PFSK-1 (cell line): ENCODE data around the gene MAST1. TPM values are rescaled to one million over a fixed set of nuclear protein-coding genes. Genes with fewer than 3 reads are reported as not detected.

Experiments used
- FOXP2 ChIP-seq: optimal IDR thresholded peaks from 2 replicates; pipeline ENCODE3; 2011; ENCODE audit warnings: borderline replicate concordance, control low read depth, inconsistent platforms; ENCODE audit not compliant: insufficient read depth; ENCODE audit errors: extremely low read length, extremely low read depth
- POLR2AphosphoS5 ChIP-seq: IDR thresholded peaks from 2 replicates; pipeline ENCODE4 v1.6.1; 2012; ENCODE audit warnings: low read depth, mild to moderate bottlenecking, control low read depth, low read length, moderate library complexity
- SIN3A ChIP-seq: IDR thresholded peaks from 2 replicates; pipeline ENCODE4 v1.6.1; 2012; ENCODE audit warnings: mild to moderate bottlenecking, low read length, moderate library complexity, borderline replicate concordance; ENCODE audit not compliant: insufficient read depth
- TAF1 ChIP-seq: IDR thresholded peaks from 2 replicates; pipeline ENCODE4 v1.6.1; 2012; ENCODE audit warnings: low read length, control low read depth, borderline replicate concordance; ENCODE audit not compliant: insufficient read depth
- polyA plus RNA-seq: library from polyadenylated mRNA; unstranded; fragments of >200 nt; gene quantifications from one replicate; pipeline ENCODE4 v1.2.1, GENCODE V29; 2012; ENCODE audit warnings: low read depth, missing spikeins; ENCODE audit not compliant: insufficient read length
- TF ChIP-seq, protein P1 (sequence below), 2 experiments: IDR thresholded peaks; 2 replicates each; pipeline versions ENCODE4 v1.6.1 to v1.8.0; 2011 to 2012; ENCODE audit warnings: low read depth in 2 of 2, low read length in 2 of 2, control low read depth in 1 of 2, inconsistent platforms in 1 of 2, mild to moderate bottlenecking in 1 of 2, moderate library complexity in 1 of 2; ENCODE audit not compliant: insufficient read depth in 1 of 2

MAST1 gene
- 81.7 TPM for polyA plus RNA-seq

- peak; percentile 42 for TF ChIP-seq FOXP2
- no peak for TF ChIP-seq TAF1
These were observed at the start of gene MAST1 for GRCh38 chr19:12838182-12838885. TSS of gene MAST1 (plus strand) at chr19:12838515. CDS start at chr19:12838573, 58 bp downstream.

DNA sequence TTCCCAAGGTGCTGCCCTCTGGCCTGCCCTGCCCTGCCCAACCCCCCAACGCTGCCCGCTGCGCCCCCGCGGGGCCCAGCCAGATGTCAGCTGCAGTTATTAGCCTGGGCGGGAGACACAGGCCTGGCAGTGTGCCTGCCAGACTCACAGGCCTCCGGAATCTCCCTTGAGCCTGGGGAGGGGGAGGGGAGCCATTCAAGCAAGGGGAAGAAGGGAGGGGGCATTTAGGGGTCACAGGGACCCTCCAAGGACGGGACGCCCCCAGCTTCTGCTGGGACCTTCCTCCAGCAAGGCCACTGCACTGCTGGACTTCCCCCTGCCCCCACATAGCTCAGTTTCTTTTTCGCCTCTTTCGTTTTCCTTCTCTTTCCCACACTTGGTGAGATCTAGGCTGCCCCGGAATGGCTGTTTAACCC is 49.6 kb upstream of the MAST1 start:
- TF ChIP-seq SIN3A (no peak; the same call in 1 of the 2 replicates), FOXP2 (no peak), POLR2AphosphoS5 (no peak), TAF1 (no peak)
- TF ChIP-seq, protein P1, sequence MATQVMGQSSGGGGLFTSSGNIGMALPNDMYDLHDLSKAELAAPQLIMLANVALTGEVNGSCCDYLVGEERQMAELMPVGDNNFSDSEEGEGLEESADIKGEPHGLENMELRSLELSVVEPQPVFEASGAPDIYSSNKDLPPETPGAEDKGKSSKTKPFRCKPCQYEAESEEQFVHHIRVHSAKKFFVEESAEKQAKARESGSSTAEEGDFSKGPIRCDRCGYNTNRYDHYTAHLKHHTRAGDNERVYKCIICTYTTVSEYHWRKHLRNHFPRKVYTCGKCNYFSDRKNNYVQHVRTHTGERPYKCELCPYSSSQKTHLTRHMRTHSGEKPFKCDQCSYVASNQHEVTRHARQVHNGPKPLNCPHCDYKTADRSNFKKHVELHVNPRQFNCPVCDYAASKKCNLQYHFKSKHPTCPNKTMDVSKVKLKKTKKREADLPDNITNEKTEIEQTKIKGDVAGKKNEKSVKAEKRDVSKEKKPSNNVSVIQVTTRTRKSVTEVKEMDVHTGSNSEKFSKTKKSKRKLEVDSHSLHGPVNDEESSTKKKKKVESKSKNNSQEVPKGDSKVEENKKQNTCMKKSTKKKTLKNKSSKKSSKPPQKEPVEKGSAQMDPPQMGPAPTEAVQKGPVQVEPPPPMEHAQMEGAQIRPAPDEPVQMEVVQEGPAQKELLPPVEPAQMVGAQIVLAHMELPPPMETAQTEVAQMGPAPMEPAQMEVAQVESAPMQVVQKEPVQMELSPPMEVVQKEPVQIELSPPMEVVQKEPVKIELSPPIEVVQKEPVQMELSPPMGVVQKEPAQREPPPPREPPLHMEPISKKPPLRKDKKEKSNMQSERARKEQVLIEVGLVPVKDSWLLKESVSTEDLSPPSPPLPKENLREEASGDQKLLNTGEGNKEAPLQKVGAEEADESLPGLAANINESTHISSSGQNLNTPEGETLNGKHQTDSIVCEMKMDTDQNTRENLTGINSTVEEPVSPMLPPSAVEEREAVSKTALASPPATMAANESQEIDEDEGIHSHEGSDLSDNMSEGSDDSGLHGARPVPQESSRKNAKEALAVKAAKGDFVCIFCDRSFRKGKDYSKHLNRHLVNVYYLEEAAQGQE (IDR thresholded peaks at IDR 0.05; ENCODE audit: insufficient read depth in 1 of 2, low read depth in 2 of 2, low read length in 2 of 2): no peak

DNA sequence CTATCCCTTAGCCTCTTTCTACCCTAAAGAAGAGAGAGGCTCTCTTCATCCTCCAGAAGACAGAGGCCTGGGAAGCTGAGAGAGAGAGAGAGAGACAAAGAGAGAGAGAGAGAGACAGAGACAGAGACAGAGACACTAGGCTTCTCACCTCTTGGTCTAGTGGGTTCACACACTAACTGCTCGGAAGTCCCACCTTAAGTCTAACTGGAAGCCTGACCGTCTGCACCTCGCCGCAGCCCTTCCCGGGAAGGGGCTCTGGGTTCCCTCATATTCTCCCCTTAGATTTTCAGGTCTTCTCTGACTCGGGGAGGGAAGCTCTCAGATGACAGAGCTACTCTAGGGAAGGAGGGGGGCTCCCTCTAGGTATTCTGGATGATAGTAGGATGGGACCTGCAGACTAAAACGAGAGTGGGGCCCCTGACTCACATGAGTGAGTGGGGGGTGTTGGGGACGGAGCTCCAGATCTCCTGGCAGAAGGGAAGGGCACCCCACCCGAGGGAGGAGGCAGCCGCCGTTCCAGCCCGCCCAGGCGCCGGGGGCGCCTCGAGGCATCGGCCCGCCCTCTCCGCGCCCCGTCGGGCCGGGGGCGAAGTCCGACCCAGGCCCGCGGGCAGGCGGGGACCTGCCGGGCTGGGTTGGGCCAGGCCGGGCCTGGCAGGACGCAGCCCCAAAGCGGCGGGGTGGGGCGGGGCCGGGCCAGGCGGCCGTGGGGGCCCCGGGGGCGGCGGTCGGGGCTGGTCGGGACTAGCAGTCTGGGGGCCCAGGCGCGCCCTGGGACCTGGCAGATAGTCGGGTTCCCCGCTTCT is 49.0 kb upstream of the MAST1 start:
- no peak for TF ChIP-seq TAF1
- no peak for TF ChIP-seq FOXP2
- no peak for TF ChIP-seq POLR2AphosphoS5
- no peak for TF ChIP-seq SIN3A
- TF ChIP-seq, protein P1 (IDR thresholded peaks at IDR 0.05; ENCODE audit: insufficient read depth in 1 of 2, low read depth in 2 of 2, low read length in 2 of 2): no peak

DNA sequence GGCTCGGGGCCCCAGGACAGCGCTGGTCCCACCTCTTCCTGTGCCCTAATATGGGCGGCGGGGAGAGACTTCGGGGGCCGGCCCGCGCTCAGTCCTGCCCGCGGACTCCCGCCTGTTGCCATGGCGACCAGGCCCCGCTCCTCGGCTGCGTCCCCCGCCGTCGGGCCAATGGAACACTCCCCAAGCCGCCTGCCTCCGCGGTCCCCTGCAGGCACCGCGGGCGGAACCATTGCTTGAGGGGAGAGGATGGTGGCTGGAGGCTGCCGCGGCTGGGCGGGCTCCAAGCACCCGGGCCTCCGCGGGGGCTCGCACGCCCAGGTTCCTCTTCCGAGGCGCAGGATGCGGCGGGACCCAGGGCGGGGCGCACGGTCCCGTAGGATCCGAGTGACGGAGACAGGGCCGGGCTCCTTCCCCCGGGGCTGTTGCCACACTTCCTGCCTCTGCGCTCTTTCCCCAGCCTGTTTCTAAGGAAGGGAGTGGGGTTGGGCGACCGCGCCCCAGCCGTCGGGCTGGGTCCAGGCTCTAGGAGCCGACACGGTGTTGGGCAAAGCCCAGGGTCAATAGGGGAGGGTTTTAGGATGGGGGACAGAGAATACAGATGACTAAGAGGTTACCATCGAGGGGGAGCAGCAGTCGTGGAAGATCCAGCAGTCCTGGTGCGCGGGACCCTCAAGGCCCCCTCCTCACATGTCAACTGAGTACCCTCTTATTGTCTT is 48.3 kb upstream of the MAST1 start:
- TF ChIP-seq TAF1 (no peak), POLR2AphosphoS5 (no peak)
- TF ChIP-seq, protein P1 (IDR thresholded peaks at IDR 0.05; ENCODE audit: insufficient read depth in 1 of 2, low read depth in 2 of 2, low read length in 2 of 2): no peak

DNA sequence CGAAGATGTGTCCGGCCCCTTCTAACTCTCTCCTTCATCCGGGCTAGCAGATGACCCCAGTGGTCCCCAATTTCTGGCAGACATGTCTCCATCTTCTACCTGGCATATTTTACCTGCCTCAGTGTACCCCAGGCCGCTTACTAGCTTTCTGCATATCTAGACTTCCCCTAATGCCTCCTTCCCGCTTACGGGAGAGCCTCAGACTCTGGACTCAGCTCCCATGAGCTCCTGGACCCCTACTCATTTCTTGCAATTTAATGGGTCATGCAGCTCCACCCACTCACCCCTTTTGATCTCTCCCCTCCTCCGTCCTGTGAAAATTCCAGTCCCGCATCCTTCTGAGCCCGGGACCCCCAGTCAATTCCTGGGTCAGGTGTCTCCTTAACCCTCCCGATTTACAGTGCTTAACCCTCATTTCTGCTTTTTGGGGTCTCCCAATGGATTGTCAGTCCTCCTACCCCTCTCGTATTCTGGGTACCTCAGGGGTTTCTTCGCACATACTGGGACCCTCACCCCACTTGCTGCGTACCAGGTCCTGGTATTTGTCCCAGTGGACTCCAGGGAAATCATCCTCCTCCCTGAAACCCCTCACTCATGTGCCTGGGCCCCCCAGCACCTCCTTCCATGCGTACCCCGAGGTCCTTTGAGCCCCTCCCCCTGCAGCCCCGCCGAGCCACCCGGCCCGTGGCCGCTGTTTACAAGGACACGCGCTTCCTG is 47.5 kb upstream of the MAST1 start:
- TF ChIP-seq FOXP2 (no peak), POLR2AphosphoS5 (no peak), SIN3A (no peak; the same call in 1 of the 2 replicates), TAF1 (no peak)
- TF ChIP-seq, protein P1 (IDR thresholded peaks at IDR 0.05; ENCODE audit: insufficient read depth in 1 of 2, low read depth in 2 of 2, low read length in 2 of 2): no peak
